Adipose tissue (tissue), 3 donors: ENCODE data around the gene WNT11. TPM values are rescaled to one million over a fixed set of nuclear protein-coding genes. Genes with fewer than 3 reads are reported as not detected.

Experiments
- H3K27ac ChIP-seq: one replicate; pipeline ENCODE4 v1.5.1; 2013; ENCODE audit warnings: low read depth, low read length
- WGBS, 3 donors: extraction: QIAGEN DNeasy Blood & Tissue Kit; methylation state at CpG; one replicate each; pipeline ENCODE4 v1.1.7; 2013; 5-methylcytosine and 5-hydroxymethylcytosine counted together
- polyA plus RNA-seq, 3 donors: library from polyadenylated mRNA; stranded (reverse); fragments of 200-250 nt; gene quantifications; one replicate each; pipeline ENCODE4 v1.2.3, GENCODE V29; 2013
- donor health status: healthy with polysubstance abuse.
- donor health status: Bipolar disorder and iron deficiency.
- donor health status: healthy.

WNT11 gene
- polyA plus RNA-seq, 3 donors = 8.3 to 32.8 (median 16.5) TPM

GRCh38 chr11:76151556-76152085, 54.7 kb downstream of the WNT11 start:
- H3K27ac ChIP-seq = no peak overlapping the region
- 76 to 84% (median 80%) methylated on average over 5 of the region's 5 CpGs for WGBS, 3 donors

GRCh38 chr11:76150141-76150540, 56.2 kb downstream of the WNT11 start:
- 94 to 97% (median 95%) methylated on average over 4 of the region's 4 CpGs for WGBS, 3 donors
- H3K27ac ChIP-seq = no peak overlapping the region

DNA sequence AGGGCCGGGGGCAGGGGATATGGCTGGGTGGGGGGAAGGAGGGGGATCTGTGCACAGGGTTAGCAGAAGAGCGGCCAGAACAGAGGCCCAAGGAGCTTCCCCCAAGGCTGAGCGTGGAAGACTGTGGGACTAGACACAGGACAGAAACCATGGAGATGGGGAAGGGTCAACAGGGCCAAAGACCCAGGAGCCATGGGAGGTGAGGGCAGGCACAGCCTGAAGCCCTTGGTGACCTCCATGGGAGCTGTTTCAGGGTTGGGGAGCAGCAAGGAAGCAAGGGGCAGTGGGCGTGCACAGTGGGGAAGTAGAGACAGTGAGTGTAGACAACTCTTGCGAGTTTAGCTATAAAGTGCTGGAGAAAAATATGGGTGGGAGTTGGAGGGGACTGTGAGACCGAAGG, 56.6 kb downstream of the WNT11 start:
- no peak overlapping the region for H3K27ac ChIP-seq
- WGBS, 3 donors = 87 to 91% (median 89%) methylated on average over 6 of the region's 6 CpGs

GRCh38 chr11:76148941-76149613, 57.2 kb downstream of the WNT11 start:
- WGBS, 3 donors = 80 to 86% (median 83%) methylated on average over 16 to 17 of the region's 17 CpGs
- no peak overlapping the region for H3K27ac ChIP-seq

- 84 to 94% (median 90%) methylated on average over 6 of the region's 6 CpGs for WGBS, 3 donors
- H3K27ac ChIP-seq = no peak overlapping the region
Measured at GRCh38 chr11:76148231-76148630, 58.1 kb downstream of the WNT11 start.

DNA sequence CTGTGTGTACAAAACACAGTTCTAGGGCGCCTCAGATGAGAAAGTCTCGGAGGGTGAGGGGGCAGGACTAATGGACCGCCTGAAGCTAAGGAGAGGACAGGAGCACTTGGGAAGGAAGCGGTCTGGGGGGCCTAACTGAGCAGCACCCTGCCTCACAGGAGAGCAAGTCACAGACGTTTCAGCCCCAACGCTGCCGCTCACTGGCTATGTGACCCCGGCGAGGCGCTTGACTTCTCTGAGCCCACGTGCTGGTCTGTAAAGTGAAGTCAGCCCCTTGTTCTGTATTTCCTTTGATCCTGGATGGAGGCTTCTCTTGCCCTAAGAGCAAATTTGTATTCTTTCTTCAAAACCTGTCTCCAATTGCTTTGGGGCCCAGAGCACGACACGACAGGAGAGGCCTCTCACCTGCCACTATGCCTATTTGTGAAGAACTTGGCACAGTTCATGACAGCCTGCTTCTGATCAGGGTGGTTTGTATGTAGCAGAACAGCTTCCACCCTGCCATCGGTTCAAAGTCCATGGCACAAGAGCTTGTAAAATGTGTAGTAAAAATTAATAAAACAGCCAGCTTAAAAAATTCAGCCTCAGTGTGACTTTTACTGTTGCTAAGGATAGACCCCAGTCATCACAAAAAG, 59.1 kb downstream of the WNT11 start:
- H3K27ac ChIP-seq = no peak overlapping the region
- WGBS, 3 donors = 77 to 94% (median 88%) methylated on average over 14 of the region's 14 CpGs

DNA sequence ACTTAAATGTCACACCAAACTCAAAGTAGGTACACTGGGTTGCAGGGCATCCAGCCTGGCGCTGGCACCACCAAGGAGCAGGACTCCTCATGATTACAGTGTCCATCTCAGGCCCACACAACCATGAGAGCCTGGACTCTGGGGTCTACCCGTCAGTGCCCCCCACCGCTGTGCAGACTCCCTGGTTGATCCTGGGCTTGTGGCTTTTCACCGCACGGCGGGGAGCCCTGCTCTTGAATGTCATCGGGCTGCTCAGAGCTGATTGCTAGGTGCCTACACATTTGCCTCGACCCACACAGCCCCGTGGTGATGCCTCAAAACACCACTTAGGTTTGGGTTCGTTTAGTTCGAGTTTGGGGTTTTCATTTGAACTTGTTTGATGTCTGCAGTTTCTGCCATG, 63.0 kb downstream of the WNT11 start:
- H3K27ac ChIP-seq = no peak overlapping the region
- WGBS, 3 donors = 92 to 95% (median 92%) methylated on average over 11 of the region's 11 CpGs

GRCh38 chr11:76141901-76142588, 64.3 kb downstream of the WNT11 start:
- WGBS, 3 donors = 94 to 97% (median 94%) methylated on average over 12 of the region's 12 CpGs
- no peak overlapping the region for H3K27ac ChIP-seq

- H3K27ac ChIP-seq = no peak overlapping the region
- WGBS, 3 donors = 90 to 93% (median 92%) methylated on average over 22 of the region's 22 CpGs
Measured at GRCh38 chr11:76140912-76141574, 65.3 kb downstream of the WNT11 start.

GRCh38 chr11:76139314-76139713, 67.0 kb downstream of the WNT11 start:
- 87 to 93% (median 90%) methylated on average over 2 of the region's 2 CpGs for WGBS, 3 donors
- H3K27ac ChIP-seq = no peak overlapping the region

Other genes with a start within 250 kb of the WNT11 start
- 10 to 100 TPM; 15.2 to 43.6 (median 24.0) TPM for gene THAP12, start 174.6 kb upstream of the WNT11 start, polyA plus RNA-seq
- gene GVQW3, start 174.8 kb upstream of the WNT11 start, polyA plus RNA-seq = 1 to 10 TPM in 1 of 3 donors, under 1 TPM in 2; 0.34 to 2.4 (median 0.37) TPM
- 1 to 10 TPM; 3.8 to 7.3 (median 6.7) TPM for gene EMSY, start 238.5 kb upstream of the WNT11 start, polyA plus RNA-seq